ENCODE results near the gene MUS81.

- no peak for TF ChIP-seq TAF1 (IDR thresholded peaks at IDR 0.05; ENCODE audit: borderline replicate concordance, low read depth, low read length)
- TF ChIP-seq, protein P1, sequence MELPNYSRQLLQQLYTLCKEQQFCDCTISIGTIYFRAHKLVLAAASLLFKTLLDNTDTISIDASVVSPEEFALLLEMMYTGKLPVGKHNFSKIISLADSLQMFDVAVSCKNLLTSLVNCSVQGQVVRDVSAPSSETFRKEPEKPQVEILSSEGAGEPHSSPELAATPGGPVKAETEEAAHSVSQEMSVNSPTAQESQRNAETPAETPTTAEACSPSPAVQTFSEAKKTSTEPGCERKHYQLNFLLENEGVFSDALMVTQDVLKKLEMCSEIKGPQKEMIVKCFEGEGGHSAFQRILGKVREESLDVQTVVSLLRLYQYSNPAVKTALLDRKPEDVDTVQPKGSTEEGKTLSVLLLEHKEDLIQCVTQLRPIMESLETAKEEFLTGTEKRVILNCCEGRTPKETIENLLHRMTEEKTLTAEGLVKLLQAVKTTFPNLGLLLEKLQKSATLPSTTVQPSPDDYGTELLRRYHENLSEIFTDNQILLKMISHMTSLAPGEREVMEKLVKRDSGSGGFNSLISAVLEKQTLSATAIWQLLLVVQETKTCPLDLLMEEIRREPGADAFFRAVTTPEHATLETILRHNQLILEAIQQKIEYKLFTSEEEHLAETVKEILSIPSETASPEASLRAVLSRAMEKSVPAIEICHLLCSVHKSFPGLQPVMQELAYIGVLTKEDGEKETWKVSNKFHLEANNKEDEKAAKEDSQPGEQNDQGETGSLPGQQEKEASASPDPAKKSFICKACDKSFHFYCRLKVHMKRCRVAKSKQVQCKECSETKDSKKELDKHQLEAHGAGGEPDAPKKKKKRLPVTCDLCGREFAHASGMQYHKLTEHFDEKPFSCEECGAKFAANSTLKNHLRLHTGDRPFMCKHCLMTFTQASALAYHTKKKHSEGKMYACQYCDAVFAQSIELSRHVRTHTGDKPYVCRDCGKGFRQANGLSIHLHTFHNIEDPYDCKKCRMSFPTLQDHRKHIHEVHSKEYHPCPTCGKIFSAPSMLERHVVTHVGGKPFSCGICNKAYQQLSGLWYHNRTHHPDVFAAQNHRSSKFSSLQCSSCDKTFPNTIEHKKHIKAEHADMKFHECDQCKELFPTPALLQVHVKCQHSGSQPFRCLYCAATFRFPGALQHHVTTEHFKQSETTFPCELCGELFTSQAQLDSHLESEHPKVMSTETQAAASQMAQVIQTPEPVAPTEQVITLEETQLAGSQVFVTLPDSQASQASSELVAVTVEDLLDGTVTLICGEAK (IDR thresholded peaks at IDR 0.05; ENCODE audit: borderline replicate concordance), result no peak
- no peak for TF ChIP-seq ETV6 (conservative IDR thresholded peaks at IDR 0.05 in 1 of 2, IDR thresholded peaks at IDR 0.05 in 1 of 2; ENCODE audit: borderline replicate concordance in 1 of 2, low read depth in 1 of 2)
- TF ChIP-seq RAD21 (IDR thresholded peaks at IDR 0.05; ENCODE audit: insufficient read depth, low read depth, low read length), result no peak
- TF ChIP-seq, protein P2, sequence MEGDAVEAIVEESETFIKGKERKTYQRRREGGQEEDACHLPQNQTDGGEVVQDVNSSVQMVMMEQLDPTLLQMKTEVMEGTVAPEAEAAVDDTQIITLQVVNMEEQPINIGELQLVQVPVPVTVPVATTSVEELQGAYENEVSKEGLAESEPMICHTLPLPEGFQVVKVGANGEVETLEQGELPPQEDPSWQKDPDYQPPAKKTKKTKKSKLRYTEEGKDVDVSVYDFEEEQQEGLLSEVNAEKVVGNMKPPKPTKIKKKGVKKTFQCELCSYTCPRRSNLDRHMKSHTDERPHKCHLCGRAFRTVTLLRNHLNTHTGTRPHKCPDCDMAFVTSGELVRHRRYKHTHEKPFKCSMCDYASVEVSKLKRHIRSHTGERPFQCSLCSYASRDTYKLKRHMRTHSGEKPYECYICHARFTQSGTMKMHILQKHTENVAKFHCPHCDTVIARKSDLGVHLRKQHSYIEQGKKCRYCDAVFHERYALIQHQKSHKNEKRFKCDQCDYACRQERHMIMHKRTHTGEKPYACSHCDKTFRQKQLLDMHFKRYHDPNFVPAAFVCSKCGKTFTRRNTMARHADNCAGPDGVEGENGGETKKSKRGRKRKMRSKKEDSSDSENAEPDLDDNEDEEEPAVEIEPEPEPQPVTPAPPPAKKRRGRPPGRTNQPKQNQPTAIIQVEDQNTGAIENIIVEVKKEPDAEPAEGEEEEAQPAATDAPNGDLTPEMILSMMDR (IDR thresholded peaks at IDR 0.05 in 2 of 3, conservative IDR thresholded peaks at IDR 0.05 in 1 of 3; ENCODE audit: control insufficient read depth in 2 of 3, extremely low read depth in 1 of 3, insufficient read depth in 1 of 3, low read depth in 3 of 3, low read length in 3 of 3), result no peak
- no peak for TF ChIP-seq EZH2 (IDR thresholded peaks at IDR 0.05; ENCODE audit: borderline replicate concordance, control insufficient read depth, low read depth, low read length)
- no peak for TF ChIP-seq EP300 (IDR thresholded peaks at IDR 0.05; ENCODE audit: borderline replicate concordance in 1 of 2, control insufficient read depth in 1 of 2, low read depth in 2 of 2, low read length in 2 of 2)
- TF ChIP-seq ATF3 (IDR thresholded peaks at IDR 0.05; ENCODE audit: borderline replicate concordance, extremely low read depth, low read depth, low read length), result no peak
- TF ChIP-seq CHD1 (IDR thresholded peaks at IDR 0.05; ENCODE audit: low read depth, low read length), result no peak
- TF ChIP-seq, protein P3, sequence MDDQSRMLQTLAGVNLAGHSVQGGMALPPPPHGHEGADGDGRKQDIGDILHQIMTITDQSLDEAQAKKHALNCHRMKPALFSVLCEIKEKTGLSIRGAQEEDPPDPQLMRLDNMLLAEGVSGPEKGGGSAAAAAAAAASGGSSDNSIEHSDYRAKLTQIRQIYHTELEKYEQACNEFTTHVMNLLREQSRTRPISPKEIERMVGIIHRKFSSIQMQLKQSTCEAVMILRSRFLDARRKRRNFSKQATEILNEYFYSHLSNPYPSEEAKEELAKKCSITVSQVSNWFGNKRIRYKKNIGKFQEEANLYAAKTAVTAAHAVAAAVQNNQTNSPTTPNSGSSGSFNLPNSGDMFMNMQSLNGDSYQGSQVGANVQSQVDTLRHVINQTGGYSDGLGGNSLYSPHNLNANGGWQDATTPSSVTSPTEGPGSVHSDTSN (IDR thresholded peaks at IDR 0.05; ENCODE audit: insufficient replicate concordance, low read depth, low read length), result no peak
These were observed 45.2 kb upstream of the MUS81 start for GRCh38 chr11:65814986-65815565.
